ENCODE results near the gene SOAT1. TPM values are rescaled to one million over a fixed set of nuclear protein-coding genes. Genes with fewer than 3 reads are reported as not detected.

The SOAT1 gene
- total RNA-seq, 3 donors from 2014 or later, result 25.1 to 32.6 (median 28.6) TPM

GRCh38 chr1:179303200-179303785 is 9.7 kb downstream of the SOAT1 start:
- TF ChIP-seq CTCF (IDR thresholded peaks at IDR 0.05), result no peak
- no peaks in the 10 kb centered on the region for H3K4me1 ChIP-seq (ENCODE audit: low read depth)
- no peak overlapping the region for H3K4me3 ChIP-seq
- H3K36me3 ChIP-seq (ENCODE audit: low read depth), result no peaks in the 10 kb centered on the region
- no peak for ATAC-seq
- no peaks in the 10 kb centered on the region for H3K9me3 ChIP-seq
- intact Hi-C loops (cut with DNase I, micrococcal nuclease), result no loop called here
- DNase-seq, result no peak

GRCh38 chr1:179305450-179305849 is 11.9 kb downstream of the SOAT1 start:
- no peaks in the 10 kb centered on the region for H3K36me3 ChIP-seq (ENCODE audit: low read depth)
- ATAC-seq (no peak), DNase-seq (no peak)
- intact Hi-C loops (cut with DNase I, micrococcal nuclease), result no loop called here
- TF ChIP-seq CTCF (IDR thresholded peaks at IDR 0.05), result no peak
- H3K9me3 ChIP-seq, result no peaks in the 10 kb centered on the region
- no peak overlapping the region for H3K4me3 ChIP-seq
- no peaks in the 10 kb centered on the region for H3K4me1 ChIP-seq (ENCODE audit: low read depth)

- intact Hi-C loops (cut with DNase I, micrococcal nuclease), result no loop called here
- Histone ChIP-seq H3K4me3 (no peak overlapping the region), H3K36me3 (ENCODE audit: low read depth) (no peaks in the 10 kb centered on the region), H3K4me1 (ENCODE audit: low read depth) (no peaks in the 10 kb centered on the region), H3K9me3 (no peaks in the 10 kb centered on the region)
- ATAC-seq (no peak), DNase-seq (no peak)
- TF ChIP-seq CTCF (IDR thresholded peaks at IDR 0.05), result no peak
Observed at GRCh38 chr1:179310291-179310690, 16.7 kb downstream of the SOAT1 start.

- no peak for ATAC-seq
Observed at GRCh38 chr1:179310721-179311120, 17.1 kb downstream of the SOAT1 start.

DNA sequence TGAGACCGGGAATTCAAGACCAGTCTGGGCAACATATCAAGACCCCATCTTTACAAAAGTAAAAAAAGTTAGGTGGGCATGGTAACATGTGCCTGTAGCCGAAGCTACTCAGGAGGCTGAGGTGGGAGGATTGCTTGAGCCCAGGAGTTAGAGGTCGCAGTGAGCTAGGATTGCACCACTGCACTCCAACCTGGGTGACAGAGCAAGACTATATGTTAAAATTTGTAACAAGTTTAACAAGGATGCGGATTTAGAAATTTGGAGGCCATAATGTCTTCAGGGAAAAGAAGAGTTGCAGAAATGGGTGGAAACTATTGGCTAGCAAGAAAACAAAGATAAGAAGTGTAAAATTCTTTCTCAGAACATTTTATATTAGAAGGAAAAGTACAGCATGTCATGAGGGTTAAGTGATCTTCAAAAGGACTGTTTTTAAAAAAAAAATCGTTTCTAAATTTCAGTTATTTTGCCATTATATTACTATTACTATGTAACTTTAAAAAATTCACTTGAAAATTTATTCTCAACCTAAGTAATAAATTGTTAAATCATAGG is 17.6 kb downstream of the SOAT1 start:
- DNase-seq, result no peak
- TF ChIP-seq CTCF (IDR thresholded peaks at IDR 0.05), result no peak
- no peaks in the 10 kb centered on the region for H3K4me1 ChIP-seq (ENCODE audit: low read depth)
- no peaks in the 10 kb centered on the region for H3K9me3 ChIP-seq
- ATAC-seq, result no peak
- H3K36me3 ChIP-seq (ENCODE audit: low read depth), result no peaks in the 10 kb centered on the region
- H3K4me3 ChIP-seq, result no peak overlapping the region
- intact Hi-C loops (cut with DNase I, micrococcal nuclease), result no loop called here

More at GRCh38 chr1:179310721-179311120, 17.1 kb downstream of the SOAT1 start:
- H3K36me3 ChIP-seq (ENCODE audit: low read depth), result no peaks in the 10 kb centered on the region
- H3K9me3 ChIP-seq, result no peaks in the 10 kb centered on the region
- no peak overlapping the region for H3K4me3 ChIP-seq
- no peaks in the 10 kb centered on the region for H3K4me1 ChIP-seq (ENCODE audit: low read depth)
- no peak for TF ChIP-seq CTCF (IDR thresholded peaks at IDR 0.05)
- intact Hi-C loops (cut with DNase I, micrococcal nuclease), result no loop called here
- DNase-seq, result no peak

All from mucosa of descending colon (tissue), 3 donors.